COLO668 (cell line): ENCODE measurements around the gene CCT3.
"Not testable (repeated sequence)": the region's sequence is repeated elsewhere in the genome, so short reads cannot be mapped to it uniquely, and the experiment has no call there.

Source experiments
- DNase-seq: peaks from one replicate; lab custom pipeline; 2025; ENCODE audit not compliant: unreplicated experiment; lab: John Stamatoyannopoulos, UW

Gene CCT3

GRCh38 chr1:156338180-156338976, at the start of gene CCT3, which contains the start of gene TSACC:
CCT3 (minus strand) TSS chr1:156338292; CDS start chr1:156338184, 108 bp downstream.
TSACC (plus strand) TSS chr1:156338526; CDS start chr1:156339758, 1,232 bp downstream.
- peak; percentile 99 for DNase-seq

GRCh38 chr1:156387870-156388173, 49.7 kb upstream of the CCT3 start:
- no peak for DNase-seq

- DNase-seq, result no peak
Observed at GRCh38 chr1:156386949-156387869, 49.1 kb upstream of the CCT3 start.

GRCh38 chr1:156386134-156386901, 48.2 kb upstream of the CCT3 start:
- DNase-seq, result no peak

- DNase-seq, result peak; percentile 68
Observed at GRCh38 chr1:156385534-156386031, 47.5 kb upstream of the CCT3 start.

GRCh38 chr1:156384658-156385057, 46.6 kb upstream of the CCT3 start:
- DNase-seq, result no peak

GRCh38 chr1:156384007-156384406, 45.9 kb upstream of the CCT3 start:
- no peak for DNase-seq

GRCh38 chr1:156383023-156383422, 44.9 kb upstream of the CCT3 start:
- DNase-seq, result peak; percentile 78

- DNase-seq, result no peak
Observed at GRCh38 chr1:156382561-156382960, 44.5 kb upstream of the CCT3 start.

- no peak for DNase-seq
Observed at GRCh38 chr1:156379420-156380165, 41.5 kb upstream of the CCT3 start.

GRCh38 chr1:156378557-156378956, 40.5 kb upstream of the CCT3 start:
- DNase-seq, result no peak

- no peak for DNase-seq
Observed at GRCh38 chr1:156376958-156377919, 39.1 kb upstream of the CCT3 start.

GRCh38 chr1:156376146-156376545, 38.1 kb upstream of the CCT3 start:
- DNase-seq, result no peak

GRCh38 chr1:156373546-156373945, 35.5 kb upstream of the CCT3 start:
- DNase-seq, result no peak

- no peak for DNase-seq
Observed at GRCh38 chr1:156372876-156373275, 34.8 kb upstream of the CCT3 start.

- DNase-seq, result no peak
Observed at GRCh38 chr1:156372265-156372586, 34.1 kb upstream of the CCT3 start.

GRCh38 chr1:156371553-156372264, 33.6 kb upstream of the CCT3 start:
- no peak for DNase-seq

GRCh38 chr1:156369685-156370286, 31.7 kb upstream of the CCT3 start:
- not testable (repeated sequence) for DNase-seq
